PC-3 (cell line): Measurements from ENCODE around the gene U2SURP.

ENCODE experiments used
- EZH2 ChIP-seq: fragments of 300-600 bp; sonication (generic); IDR thresholded peaks from one replicate; pipeline ENCODE4 v1.6.1; 2017; ENCODE audit warnings: antibody characterized with exemption, mild to moderate bottlenecking, low read length; ENCODE audit not compliant: unreplicated experiment
- EZH2phosphoT487 ChIP-seq: fragments of 300-600 bp; sonication (generic); IDR thresholded peaks from 2 replicates; pipeline ENCODE4 v1.6.1; 2018; ENCODE audit warnings: mild to moderate bottlenecking, antibody characterized with exemption, low read length, borderline replicate concordance
- TF ChIP-seq, protein P1 (sequence below): fragments of 300-600 bp; sonication (generic); conservative IDR thresholded peaks from 2 replicates; pipeline ENCODE4 v1.5.1; 2017; ENCODE audit warnings: antibody characterized with exemption, low read depth, mild to moderate bottlenecking, low read length

DNA sequence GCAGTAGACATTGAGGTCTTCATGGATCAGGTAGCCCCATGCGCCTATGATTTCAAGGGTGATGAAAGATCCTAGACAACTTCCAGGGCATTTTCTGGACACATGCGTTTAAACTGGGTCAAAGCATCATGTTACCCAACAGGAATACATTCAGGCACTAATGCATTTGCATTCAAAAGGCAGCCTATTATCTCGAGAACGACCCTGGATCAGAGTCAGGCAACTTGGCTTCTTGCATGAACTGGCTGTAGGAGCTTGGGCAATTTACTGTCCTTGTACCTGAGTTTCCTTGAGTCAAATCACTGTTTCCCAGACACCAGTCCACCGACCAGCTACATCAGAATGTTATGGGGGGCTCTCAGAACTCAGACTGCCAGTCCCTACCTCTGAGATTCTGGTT lies 66.7 kb downstream of the U2SURP start:
- TF ChIP-seq, protein P1, sequence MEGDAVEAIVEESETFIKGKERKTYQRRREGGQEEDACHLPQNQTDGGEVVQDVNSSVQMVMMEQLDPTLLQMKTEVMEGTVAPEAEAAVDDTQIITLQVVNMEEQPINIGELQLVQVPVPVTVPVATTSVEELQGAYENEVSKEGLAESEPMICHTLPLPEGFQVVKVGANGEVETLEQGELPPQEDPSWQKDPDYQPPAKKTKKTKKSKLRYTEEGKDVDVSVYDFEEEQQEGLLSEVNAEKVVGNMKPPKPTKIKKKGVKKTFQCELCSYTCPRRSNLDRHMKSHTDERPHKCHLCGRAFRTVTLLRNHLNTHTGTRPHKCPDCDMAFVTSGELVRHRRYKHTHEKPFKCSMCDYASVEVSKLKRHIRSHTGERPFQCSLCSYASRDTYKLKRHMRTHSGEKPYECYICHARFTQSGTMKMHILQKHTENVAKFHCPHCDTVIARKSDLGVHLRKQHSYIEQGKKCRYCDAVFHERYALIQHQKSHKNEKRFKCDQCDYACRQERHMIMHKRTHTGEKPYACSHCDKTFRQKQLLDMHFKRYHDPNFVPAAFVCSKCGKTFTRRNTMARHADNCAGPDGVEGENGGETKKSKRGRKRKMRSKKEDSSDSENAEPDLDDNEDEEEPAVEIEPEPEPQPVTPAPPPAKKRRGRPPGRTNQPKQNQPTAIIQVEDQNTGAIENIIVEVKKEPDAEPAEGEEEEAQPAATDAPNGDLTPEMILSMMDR, result no peak
- no peak for TF ChIP-seq EZH2
- TF ChIP-seq EZH2phosphoT487, result no peak
